Midbrain (tissue), 1 donor: ENCODE data around the gene GRB10.

Experiments
- DNase-seq: peaks from one replicate; lab custom pipeline; 2025; lab: John Stamatoyannopoulos, UW

GRB10 gene

DNA sequence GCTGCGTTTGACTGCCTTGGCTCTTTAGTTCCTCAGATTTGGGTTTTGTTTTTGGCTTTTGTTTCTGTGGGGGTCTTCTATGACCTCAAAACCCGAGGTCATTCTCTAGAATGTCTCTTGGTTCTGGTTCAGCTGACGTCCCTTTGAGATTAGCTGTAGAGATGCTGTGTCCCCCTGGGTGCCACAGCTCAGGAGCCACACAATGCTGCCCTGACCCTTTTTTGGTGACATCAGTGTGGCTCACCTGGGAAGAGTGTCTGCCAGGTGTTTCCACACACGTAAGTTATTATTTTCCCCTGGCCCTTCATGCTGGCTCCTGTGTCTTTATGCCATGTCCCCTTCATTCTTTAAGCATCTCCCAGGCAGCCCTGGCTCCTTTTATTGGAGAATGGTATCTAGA is 127.7 kb downstream of the GRB10 start:
- DNase-seq = no peak

GRCh38 chr7:50653981-50654425 is 128.7 kb downstream of the GRB10 start:
- peak; percentile 35 for DNase-seq

DNA sequence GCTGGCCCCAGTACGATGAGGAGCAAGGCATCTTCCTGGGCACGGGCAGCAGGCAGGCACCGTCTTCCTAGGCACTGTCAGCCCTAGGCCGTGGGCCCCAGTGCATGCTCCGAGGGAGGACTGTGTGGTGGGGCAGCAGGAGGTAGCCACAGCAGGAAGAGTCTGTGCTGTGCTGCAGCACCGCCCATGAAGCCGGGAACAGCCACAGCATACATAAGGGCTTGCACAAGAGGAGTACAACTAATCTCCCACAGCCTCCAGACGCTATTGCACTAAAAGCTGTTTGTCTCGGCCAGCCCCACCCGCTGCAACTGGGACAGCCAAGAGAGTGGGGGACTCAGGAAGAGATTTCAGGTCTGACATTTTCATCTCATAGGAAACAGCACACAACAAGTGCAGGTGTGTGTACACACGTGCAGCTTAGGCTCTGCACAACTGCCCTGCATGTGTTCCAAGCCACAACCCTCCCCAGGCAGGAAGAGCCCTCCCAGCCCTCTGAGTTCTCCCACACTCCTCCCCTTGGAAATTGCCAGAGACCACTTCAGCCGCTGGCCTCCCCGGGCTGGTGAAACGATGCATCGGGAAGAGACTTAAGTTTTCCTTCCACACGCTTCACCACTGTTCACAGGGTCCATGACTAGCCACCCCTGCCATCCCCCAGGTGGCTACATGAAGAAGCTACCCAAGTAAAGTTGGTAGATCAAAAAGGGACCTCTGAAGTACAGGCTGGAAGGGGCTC is 129.4 kb downstream of the GRB10 start:
- DNase-seq = no peak

DNA sequence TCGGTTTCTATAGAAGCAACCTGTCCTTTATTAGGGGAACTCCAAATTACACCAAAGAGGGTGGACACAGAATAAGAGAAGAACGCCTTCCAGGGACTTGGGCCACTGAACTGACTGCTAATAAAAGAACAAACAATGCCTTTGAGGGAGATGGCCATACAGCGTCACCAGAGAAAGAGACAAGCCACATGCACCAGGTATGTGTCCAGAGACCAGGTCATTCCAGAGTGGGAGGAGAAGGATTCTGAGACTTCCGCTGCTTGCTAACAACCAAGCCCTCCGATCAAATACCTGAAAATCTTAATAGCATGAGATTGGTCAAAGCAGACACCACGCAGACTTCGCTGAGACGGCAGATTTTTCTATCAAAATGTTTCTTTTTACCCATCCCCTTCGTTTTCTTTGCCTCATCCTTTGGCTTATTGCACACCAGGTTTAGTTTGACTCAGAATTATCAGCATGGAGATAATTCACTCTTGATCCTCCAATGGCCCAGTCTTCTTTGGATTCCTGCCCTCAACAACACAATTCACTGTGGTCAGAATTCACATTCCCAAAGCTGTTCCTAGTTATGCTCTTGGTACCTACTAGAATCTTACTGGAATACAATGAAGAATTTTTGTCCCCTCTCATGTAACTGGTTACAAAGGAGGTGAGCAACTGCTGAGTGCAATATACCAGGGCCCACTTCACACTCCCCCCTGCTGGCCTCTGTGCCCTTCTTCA is 130.1 kb downstream of the GRB10 start:
- DNase-seq = no peak

- DNase-seq = no peak
These were observed 131.3 kb downstream of the GRB10 start for GRCh38 chr7:50651271-50651989.

GRCh38 chr7:50650057-50650664 is 132.5 kb downstream of the GRB10 start:
- no peak for DNase-seq

- no peak for DNase-seq
These were observed 133.3 kb downstream of the GRB10 start for GRCh38 chr7:50649259-50649885.

GRCh38 chr7:50648570-50649169 is 134.0 kb downstream of the GRB10 start:
- no peak for DNase-seq

DNA sequence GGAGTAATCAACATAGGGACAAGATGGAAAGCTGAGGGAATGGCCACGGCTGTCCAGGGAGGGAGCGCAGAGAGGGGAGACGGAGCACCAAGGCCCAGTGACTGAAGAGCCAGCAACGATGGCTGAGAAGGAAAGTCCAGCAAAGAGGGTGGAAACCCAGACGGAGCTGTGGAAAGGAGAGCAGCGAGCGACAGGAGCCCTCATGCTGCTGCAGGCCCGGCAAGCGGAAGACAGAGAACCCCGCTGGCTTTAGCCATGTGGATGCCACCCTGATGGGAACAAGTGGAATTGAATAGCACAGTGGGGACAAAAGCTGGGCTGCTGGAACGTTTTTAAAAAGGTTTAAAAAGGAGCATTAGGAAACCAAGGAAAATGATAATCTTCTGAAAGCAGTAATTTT is 134.6 kb downstream of the GRB10 start:
- DNase-seq = no peak

GRCh38 chr7:50647286-50647980 is 135.3 kb downstream of the GRB10 start:
- DNase-seq = no peak

- no peak for DNase-seq
These were observed 136.6 kb downstream of the GRB10 start for GRCh38 chr7:50646069-50646468.

GRCh38 chr7:50645186-50645585 is 137.5 kb downstream of the GRB10 start:
- no peak for DNase-seq

DNA sequence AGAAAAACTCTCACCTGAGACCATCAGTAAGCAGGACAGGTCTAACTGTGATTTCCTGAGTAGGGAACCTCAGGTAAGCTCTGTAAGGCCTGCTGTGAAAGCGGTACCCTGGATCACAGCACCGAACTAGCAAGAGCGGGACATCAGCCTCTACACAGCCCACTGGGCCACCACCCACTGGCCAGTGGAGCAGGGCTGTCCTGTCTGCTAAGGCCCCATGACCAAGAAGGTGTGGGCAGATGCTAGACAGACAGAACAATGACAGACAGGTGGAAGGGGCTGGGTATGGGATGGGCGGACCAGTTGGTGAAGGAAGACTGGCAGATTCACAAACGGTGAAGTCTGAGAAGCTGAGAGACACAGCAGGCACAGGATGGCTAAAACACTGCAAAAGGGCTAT is 138.1 kb downstream of the GRB10 start:
- no peak for DNase-seq

DNA sequence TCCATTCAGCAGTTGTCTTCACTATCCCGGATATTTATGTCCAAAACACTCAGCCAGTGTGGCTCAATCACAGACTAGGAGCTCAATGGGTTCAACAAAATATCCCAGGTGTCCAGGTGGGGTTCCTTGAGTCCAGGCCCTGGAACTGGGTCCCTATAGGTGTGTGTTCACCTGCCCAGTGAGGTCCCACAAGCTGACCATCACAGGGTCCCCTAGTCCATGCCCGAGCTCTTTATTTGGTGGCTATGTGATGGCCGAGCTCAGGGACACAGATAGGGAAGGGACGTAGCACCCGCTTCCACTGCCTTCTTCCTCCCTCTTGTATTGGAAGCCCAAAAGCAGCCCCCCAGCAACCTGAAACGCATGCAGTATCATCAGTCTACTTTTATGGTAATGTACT is 138.6 kb downstream of the GRB10 start:
- DNase-seq = no peak

DNA sequence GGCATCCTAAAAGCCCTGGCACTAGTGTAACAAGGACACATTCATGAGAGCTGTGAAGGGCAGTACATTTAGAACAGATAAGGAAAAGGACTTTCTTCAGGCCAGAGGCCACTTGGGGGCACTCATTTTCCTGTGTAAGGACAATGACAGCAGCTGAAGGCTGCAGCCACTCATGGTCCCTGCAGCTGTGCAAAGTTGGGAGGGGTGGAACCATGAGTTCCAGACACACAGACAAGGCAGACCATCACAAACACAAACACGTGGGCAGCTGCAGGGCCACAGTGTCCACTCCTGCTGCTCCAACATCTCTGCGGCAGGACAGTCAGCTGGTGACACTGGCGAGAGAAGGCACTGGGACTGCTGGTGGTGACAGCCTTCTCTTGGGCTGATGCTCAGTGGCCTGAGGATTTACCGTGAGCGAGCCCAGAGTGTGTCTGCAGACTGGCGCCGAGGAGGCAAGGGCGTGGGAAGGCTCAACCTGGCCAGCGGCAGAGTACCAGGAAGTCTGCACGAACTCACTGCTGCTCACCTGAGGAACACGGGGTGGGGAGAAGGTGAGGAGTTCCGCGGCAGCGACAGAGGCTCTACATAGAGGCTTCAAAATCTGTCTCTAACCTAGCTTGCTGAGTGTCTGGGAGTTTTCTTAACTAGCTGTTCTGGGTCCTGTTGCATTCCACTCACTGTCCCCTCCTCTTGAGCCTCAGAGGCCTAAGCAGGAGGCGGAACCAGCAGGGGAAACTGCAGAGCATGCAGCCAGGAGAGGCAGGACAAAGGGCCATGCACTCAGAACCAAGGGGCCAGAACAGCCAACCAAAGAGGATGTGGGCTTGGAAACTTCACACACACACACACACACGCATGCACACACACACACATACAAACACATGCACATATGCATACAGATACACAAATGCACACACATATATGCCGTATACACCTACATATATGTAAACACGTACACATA is 141.0 kb downstream of the GRB10 start:
- peak; percentile 93 for DNase-seq

- peak; percentile 46 for DNase-seq
These were observed 141.9 kb downstream of the GRB10 start for GRCh38 chr7:50640779-50641178.

GRCh38 chr7:50640256-50640655 is 142.4 kb downstream of the GRB10 start:
- no peak for DNase-seq

DNA sequence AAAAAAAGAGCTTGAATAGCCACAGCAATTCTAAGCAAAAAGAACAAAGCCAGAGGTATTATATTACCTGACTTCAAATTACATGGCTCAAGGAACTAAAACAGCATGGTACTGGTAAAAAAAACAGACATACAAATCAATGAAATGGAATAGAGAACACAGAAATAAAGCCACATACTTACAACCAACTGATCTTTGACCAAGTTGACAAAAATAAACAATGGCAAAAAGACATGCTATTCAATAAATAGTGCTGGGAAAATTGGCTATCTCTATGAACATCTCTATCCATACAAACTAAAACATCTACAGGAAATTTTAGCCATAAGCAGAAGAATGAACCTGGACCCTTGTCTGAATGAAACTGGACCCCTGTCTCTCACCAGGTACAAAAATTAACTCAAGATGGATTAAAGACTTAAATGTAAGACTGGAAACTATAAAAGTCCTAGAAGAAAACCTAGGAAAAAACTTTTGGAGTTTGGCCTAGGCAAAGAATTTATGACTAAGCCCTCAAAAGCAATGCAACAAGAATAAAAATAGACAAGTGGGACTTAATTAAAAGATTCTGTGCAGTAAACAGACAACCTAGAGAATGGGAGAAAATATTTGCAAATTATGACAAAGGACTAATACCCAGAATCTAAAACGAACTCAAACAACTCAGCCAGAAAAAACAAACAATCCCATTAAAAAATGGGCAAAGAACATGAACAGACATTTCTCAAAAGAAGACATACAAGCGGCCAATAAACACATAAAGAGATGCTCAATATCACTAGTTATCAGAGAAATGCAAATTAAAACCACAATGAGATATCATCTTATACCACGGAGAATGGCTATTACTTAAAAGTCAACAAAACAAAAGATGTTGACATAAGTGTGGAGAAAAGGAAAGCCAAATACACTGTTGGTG is 144.7 kb downstream of the GRB10 start:
- DNase-seq = no peak

GRCh38 chr7:50634378-50634777 is 148.3 kb downstream of the GRB10 start:
- DNase-seq = no peak
